OCI-LY7 (cell line): ENCODE measurements around the gene GPHN.

Experiments
- EZH2phosphoT487 ChIP-seq: fragments of 200-600 bp; sonication (generic); IDR thresholded peaks from 2 replicates; pipeline ENCODE4 v1.6.1; 2018; ENCODE audit warnings: low read depth, borderline replicate concordance, mild to moderate bottlenecking, mixed run types, antibody characterized with exemption, low read length, moderate library complexity, mixed read lengths
- TF ChIP-seq, protein P1 (sequence below): fragments of 200-600 bp; sonication (generic); conservative IDR thresholded peaks from 2 replicates; pipeline ENCODE4 v1.5.1; 2014; ENCODE audit warnings: mild to moderate bottlenecking, antibody characterized with exemption, low read length, moderate library complexity, mixed read lengths

DNA sequence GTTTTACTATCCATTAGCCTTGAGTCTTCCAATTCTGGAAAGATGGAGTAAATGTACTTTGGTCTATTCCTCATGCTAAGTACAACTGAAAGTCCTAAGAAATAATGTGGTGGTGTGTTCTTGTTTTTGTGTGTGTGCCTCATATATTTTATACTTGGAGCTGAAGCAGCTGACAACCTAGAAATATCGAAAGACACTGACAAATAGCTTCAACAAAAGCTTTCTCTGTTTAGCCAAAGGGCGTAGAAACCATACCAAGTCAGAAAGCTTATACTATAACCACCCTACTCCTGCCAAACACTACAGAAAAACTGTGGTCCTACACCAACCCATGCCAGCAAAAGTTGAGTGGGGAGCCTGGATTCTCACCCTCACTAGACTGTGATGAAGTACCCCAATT, 188.4 kb downstream of the GPHN start:
- TF ChIP-seq, protein P1, sequence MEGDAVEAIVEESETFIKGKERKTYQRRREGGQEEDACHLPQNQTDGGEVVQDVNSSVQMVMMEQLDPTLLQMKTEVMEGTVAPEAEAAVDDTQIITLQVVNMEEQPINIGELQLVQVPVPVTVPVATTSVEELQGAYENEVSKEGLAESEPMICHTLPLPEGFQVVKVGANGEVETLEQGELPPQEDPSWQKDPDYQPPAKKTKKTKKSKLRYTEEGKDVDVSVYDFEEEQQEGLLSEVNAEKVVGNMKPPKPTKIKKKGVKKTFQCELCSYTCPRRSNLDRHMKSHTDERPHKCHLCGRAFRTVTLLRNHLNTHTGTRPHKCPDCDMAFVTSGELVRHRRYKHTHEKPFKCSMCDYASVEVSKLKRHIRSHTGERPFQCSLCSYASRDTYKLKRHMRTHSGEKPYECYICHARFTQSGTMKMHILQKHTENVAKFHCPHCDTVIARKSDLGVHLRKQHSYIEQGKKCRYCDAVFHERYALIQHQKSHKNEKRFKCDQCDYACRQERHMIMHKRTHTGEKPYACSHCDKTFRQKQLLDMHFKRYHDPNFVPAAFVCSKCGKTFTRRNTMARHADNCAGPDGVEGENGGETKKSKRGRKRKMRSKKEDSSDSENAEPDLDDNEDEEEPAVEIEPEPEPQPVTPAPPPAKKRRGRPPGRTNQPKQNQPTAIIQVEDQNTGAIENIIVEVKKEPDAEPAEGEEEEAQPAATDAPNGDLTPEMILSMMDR: no peak
- no peak for TF ChIP-seq EZH2phosphoT487
